ENCODE results near the gene PBX3. TPM values are rescaled to one million over a fixed set of nuclear protein-coding genes. Genes with fewer than 3 reads are reported as not detected.

The PBX3 gene
- total RNA-seq, 1 donor = 62.4 TPM

DNA sequence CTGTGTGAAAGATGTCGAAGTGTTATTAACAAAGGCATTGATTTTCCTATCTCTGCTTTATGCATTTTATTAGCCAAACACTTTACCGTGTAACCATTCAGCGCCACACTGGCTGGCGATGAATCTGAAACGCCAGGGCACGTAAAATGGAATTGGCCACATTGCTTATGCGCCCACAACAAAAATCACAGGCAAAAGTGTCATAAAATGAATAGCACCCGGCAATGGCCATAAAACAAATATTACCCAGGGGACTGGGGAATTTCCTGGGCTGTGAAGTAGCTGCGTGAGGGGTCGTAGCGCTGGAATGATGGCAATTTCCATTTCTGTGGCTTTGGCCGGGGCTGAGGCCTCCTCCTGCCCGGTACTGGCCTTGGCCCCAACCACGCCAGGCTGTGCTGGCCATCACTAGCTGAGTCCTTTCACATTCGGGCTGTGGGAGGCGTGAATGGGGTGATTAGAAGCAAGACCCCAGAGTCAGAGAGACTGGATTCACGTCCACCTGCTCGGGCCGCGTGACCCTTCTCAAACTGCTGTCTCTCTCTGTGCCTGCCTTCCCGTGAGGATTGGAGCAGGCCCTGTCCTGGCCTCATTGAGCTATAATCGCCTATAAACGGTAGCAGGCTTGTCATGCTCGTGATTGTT lies 254.5 kb downstream of the PBX3 start:
- TF ChIP-seq, protein P1, sequence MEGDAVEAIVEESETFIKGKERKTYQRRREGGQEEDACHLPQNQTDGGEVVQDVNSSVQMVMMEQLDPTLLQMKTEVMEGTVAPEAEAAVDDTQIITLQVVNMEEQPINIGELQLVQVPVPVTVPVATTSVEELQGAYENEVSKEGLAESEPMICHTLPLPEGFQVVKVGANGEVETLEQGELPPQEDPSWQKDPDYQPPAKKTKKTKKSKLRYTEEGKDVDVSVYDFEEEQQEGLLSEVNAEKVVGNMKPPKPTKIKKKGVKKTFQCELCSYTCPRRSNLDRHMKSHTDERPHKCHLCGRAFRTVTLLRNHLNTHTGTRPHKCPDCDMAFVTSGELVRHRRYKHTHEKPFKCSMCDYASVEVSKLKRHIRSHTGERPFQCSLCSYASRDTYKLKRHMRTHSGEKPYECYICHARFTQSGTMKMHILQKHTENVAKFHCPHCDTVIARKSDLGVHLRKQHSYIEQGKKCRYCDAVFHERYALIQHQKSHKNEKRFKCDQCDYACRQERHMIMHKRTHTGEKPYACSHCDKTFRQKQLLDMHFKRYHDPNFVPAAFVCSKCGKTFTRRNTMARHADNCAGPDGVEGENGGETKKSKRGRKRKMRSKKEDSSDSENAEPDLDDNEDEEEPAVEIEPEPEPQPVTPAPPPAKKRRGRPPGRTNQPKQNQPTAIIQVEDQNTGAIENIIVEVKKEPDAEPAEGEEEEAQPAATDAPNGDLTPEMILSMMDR (IDR thresholded peaks at IDR 0.05; ENCODE audit: insufficient read depth, low read length) = no peak
- H3K4me3 ChIP-seq (ENCODE audit: low read depth, low read length) = no peak overlapping the region
- no peak for DNase-seq (ENCODE audit: low read depth)

DNA sequence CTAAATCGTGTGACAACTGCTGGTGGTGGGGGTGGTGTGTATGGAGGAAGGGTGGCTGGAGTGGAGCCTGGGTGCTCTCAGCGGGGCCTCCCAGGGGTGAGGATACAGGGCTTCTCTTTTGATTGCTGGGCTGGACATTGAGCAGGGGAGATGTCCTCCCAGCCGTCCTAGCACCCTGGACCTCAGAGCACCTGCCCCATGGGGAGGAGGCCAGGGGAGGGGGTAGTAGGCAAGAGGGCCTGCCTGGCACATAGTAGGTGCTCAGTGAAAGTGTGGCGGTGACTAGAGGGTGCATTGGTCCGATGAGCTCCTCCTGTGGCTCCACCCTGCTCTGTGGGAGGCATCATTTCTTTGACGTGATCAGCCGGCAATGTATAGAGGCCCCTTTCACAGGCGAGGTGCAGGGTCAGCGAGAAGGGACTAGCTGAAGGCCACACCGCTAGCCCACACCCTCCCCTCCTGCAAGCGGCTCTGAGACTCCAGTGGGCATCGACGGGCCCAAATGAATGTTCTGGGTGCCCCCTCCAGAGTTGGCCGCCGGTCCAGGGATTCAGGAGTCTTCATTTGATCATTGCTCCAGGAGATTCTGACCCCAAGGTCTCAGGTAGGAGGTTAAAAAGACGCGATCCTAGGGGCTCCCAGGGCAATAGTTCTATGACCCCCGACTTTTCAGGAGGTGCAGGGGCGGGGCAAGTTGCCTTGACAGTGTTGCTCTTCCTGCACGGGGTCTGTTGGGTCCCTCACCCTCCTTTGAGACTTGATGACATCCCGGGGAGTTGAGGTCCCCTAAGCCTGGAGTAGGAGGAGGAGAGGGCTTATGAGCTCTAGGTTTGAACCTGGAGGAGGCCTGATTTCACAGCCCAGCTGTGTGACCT lies 255.5 kb downstream of the PBX3 start:
- no peak for DNase-seq (ENCODE audit: low read depth)
- TF ChIP-seq, protein P1 (IDR thresholded peaks at IDR 0.05; ENCODE audit: insufficient read depth, low read length) = no peak
- H3K4me3 ChIP-seq (ENCODE audit: low read depth, low read length) = no peak overlapping the region

DNA sequence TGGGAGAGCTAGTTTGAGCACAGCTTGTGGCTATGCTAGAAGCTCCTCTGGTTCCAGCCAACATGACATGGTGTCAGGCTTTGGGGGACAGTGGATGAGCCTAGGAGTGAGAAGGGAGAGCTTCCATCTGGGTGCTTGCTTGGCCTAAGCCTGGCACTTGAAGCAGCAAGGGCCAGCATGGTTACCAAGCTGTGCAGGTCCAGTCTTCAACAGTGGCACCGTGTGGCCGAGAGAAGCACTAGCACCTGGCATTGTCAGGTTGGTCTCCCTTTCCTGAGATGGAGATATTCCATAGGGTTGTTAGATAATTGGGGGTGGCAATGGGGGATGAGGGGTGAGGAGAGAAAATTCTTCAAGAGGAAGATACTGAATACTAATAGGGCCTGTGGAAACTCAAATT lies 261.9 kb downstream of the PBX3 start:
- no peak for DNase-seq (ENCODE audit: low read depth)
- H3K4me3 ChIP-seq (ENCODE audit: low read depth, low read length) = no peak overlapping the region
- TF ChIP-seq, protein P1 (IDR thresholded peaks at IDR 0.05; ENCODE audit: insufficient read depth, low read length) = peak; percentile 33

DNA sequence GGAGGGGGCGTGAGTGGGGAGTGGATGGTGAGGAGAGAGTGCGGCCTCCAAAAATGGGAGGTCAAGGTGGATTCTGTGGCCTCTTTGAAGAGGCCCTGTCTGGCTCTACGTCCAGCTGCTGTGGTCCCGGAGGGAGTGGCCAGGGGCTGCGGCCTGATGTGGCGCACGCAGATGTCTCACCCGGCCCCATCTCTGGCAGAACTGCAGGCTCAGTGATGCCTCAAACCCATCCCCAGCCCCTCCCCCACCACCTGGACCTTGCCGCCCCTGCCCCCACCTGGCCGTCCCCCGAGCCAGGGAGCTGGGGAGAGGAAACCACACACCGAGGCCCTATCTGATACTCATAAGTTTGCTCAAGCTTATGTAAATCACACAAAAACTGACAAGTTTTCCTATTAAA lies 267.6 kb downstream of the PBX3 start:
- TF ChIP-seq, protein P1 (IDR thresholded peaks at IDR 0.05; ENCODE audit: insufficient read depth, low read length) = no peak
- DNase-seq (ENCODE audit: low read depth) = no peak

DNA sequence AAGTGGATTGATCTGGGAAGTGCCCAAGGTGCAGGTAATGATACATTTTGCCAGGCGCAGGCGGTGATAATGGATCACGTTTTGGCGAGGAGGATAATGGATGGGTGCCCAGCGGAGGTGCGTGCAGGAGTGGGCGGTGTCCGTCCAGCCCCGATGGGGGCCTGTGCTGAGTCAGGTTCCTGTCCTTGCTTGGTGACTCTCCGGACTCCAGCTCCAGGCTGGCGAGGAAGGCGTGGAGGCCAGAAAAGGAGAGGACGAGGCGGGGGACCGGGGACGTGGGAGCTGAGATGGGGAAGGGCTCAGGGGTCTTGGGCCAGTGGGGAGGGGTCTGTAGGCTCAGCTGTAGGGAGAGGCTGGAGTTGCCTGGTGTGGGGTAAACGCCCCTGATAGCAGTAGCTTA lies 268.3 kb downstream of the PBX3 start:
- H3K4me3 ChIP-seq (ENCODE audit: low read depth, low read length) = no peak overlapping the region
- no peak for DNase-seq (ENCODE audit: low read depth)
- TF ChIP-seq, protein P1 (IDR thresholded peaks at IDR 0.05; ENCODE audit: insufficient read depth, low read length) = no peak

More for the DNA sequence above, 267.6 kb downstream of the PBX3 start:
- no peak overlapping the region for H3K4me3 ChIP-seq (ENCODE audit: low read depth, low read length)

DNA sequence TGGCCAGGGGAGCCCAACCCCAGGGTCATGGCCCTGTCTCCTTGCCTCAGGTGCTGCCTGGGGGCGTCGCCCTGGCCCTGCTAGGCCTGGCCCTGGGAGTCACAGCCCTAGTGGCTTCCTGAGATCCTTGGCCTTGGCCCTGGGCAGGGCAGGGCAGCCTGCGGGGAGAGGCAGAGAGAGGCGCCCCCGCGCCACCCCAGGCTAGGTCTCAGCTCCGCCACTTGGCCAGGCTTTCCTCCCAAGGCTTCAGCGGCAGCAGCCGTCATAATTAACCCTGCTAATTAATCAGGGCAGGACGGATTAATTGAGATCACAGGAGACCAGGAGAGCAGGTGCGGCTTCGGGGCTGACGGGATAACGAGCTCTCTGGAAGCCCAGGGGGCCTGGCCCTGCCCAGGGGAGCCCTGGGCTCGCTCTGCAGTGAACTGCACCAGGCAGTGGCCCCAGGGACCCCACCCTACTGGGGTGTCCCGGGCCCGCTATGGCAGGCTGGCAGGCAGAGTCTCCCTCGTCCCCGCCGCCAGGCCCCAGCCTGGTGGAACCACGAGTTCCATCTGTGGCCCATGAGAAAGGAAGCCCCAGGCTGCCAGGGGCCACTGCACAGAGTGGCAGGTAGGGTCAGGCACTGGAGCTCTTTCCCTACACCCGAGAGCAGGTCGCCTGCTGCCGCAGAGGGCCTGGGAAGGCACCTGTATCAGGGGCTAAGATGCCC lies 269.6 kb downstream of the PBX3 start:
- DNase-seq (ENCODE audit: low read depth) = no peak
- H3K4me3 ChIP-seq (ENCODE audit: low read depth, low read length) = no peak overlapping the region
- TF ChIP-seq, protein P1 (IDR thresholded peaks at IDR 0.05; ENCODE audit: insufficient read depth, low read length) = no peak

Other genes starting within 250 kb of the PBX3 start
- gene MAPKAP1, start 40.2 kb upstream of the PBX3 start, total RNA-seq (ENCODE audit: low replicate concordance) = 90.6 and 95.0 TPM in 2 replicates